GM12878 (cell line): ENCODE results near the gene RPS6KA4. TPM values are rescaled to one million over a fixed set of nuclear protein-coding genes. Genes with fewer than 3 reads are reported as not detected.

ENCODE experiments used
- ATAC-seq: fragments of 200-7000 bp; cut with Tn5 transposase; 3 replicates; pipeline ENCODE4 v1.9.1; 2020; ENCODE audit warnings: mild to moderate bottlenecking, moderate library complexity
- BruUV-seq: library from RNA; stranded (reverse); fragments of 400-500 nt; replicated peaks from 2 replicates; lab custom pipeline; 2021; lab: Mats Ljungman, UMichigan
- CTCF ChIA-PET: fragments of 300-600 bp; sonication (Branson Sonifier 250); formaldehyde crosslinking; extraction: SDS; loops from one replicate; lab custom pipeline; 2021; ENCODE audit warnings: inconsistent platforms; lab: Yijun Ruan, JAX
- POLR2A ChIA-PET: fragments of 350-600 bp; formaldehyde crosslinking; extraction: SDS; loops from one replicate; lab custom pipeline; 2021; ENCODE audit warnings: inconsistent platforms; lab: Charles Lee
- RAD21 ChIA-PET: fragments of 300-600 bp; sonication (Branson Sonifier 250); formaldehyde crosslinking; loops from one replicate; lab custom pipeline; 2023; ENCODE audit warnings: antibody characterized with exemption; ENCODE audit not compliant: unreplicated experiment; lab: Charles Lee
- SMC1A ChIA-PET: fragments of 300-600 bp; sonication (Branson Sonifier 250); formaldehyde crosslinking; loops from one replicate; lab custom pipeline; 2023; ENCODE audit not compliant: unreplicated experiment, uncharacterized antibody; lab: Charles Lee
- DNase-seq: peaks from one replicate; pipeline ENCODE4 v3.0.0-alpha.2; 2011; ENCODE audit warnings: low read depth, low spot score
- FAIRE-seq: peaks from 3 replicates; lab custom pipeline; 2011; peaks lifted over from hg19 to GRCh38; lab: Jason Lieb, UNC
- H2AFZ ChIP-seq: 2 replicates; pipeline ENCODE4 v1.6.0; 2011; ENCODE audit warnings: low read depth, low read length, control low read depth; ENCODE audit not compliant: control insufficient read depth
- H3K27ac ChIP-seq: 2 replicates; pipeline ENCODE4 v1.5.1; 2011; ENCODE audit warnings: control low read depth; ENCODE audit not compliant: control insufficient read depth, insufficient read depth
- H3K27me3 ChIP-seq, 2 experiments: replicated peaks in 1 of 2; 2 replicates each; pipeline versions ENCODE4 v1.6.0 to v1.6.1; 2011; ENCODE audit warnings: low read length in 1 of 2; ENCODE audit not compliant: control insufficient read depth in 2 of 2, insufficient read depth in 2 of 2
- H3K36me3 ChIP-seq, 2 experiments: 2 replicates each; pipeline ENCODE4 v1.5.1; 2011; ENCODE audit warnings: low read length in 1 of 2; ENCODE audit not compliant: control insufficient read depth in 2 of 2, insufficient read depth in 2 of 2
- H3K4me1 ChIP-seq: 2 replicates; pipeline ENCODE4 v1.6.1; 2011; ENCODE audit warnings: mild to moderate bottlenecking, low read length, moderate library complexity, mixed read lengths; ENCODE audit not compliant: control insufficient read depth, insufficient read depth
- H3K4me2 ChIP-seq: 2 replicates; pipeline ENCODE4 v1.6.0; 2011; ENCODE audit warnings: control low read depth; ENCODE audit not compliant: control insufficient read depth, insufficient read depth
- H3K4me3 ChIP-seq: fragments of 200-600 bp; sonication (generic); 2 replicates; pipeline ENCODE4 v1.5.1; 2016
- H3K79me2 ChIP-seq: 2 replicates; pipeline ENCODE4 v1.6.0; 2011; ENCODE audit warnings: low read length; ENCODE audit not compliant: control insufficient read depth, insufficient read depth
- H3K9ac ChIP-seq: 2 replicates; pipeline ENCODE4 v1.8.0; 2011; ENCODE audit warnings: low read length, control low read depth, mixed read lengths; ENCODE audit not compliant: control insufficient read depth, insufficient read depth
- H3K9me3 ChIP-seq: replicated peaks from 3 replicates; pipeline ENCODE4 v1.5.1; 2011; ENCODE audit warnings: mild to moderate bottlenecking, low read length; ENCODE audit not compliant: control insufficient read depth, insufficient read depth
- H4K20me1 ChIP-seq: 2 replicates; pipeline ENCODE4 v1.6.0; 2011; ENCODE audit not compliant: control insufficient read depth, insufficient read depth
- BHLHE40 ChIP-seq, 2 experiments: fragments of 450-650 bp in 1 of 2; IDR thresholded peaks; 2 replicates each; pipeline ENCODE4 v1.6.1; 2011 to 2017; ENCODE audit warnings: low read depth in 2 of 2, borderline replicate concordance in 1 of 2, improper control_type of control experiment in 1 of 2, low read length in 1 of 2, mild to moderate bottlenecking in 1 of 2
- CBX5 ChIP-seq: sonication (generic); IDR thresholded peaks from 2 replicates; pipeline ENCODE4 v1.6.1; 2016; ENCODE audit warnings: low read depth, moderate library complexity, mild to moderate bottlenecking, inconsistent platforms
- EED ChIP-seq: sonication (generic); IDR thresholded peaks from 2 replicates; pipeline ENCODE4 v1.6.1; 2016; ENCODE audit warnings: antibody characterized with exemption, low read depth
- GABPA ChIP-seq: IDR thresholded peaks from 2 replicates; pipeline ENCODE4 v1.6.1; 2014; ENCODE audit warnings: antibody characterized with exemption, low read depth, mild to moderate bottlenecking, inconsistent platforms
- HSF1 ChIP-seq: fragments of 150-350 bp; IDR thresholded peaks from 2 replicates; pipeline ENCODE4 v1.6.1; 2014; ENCODE audit warnings: mild to moderate bottlenecking, low read depth, low read length
- MYB ChIP-seq: fragments of 150-350 bp; IDR thresholded peaks from 2 replicates; pipeline ENCODE4 v1.6.1; 2014; ENCODE audit warnings: mild to moderate bottlenecking, low read depth, low read length, borderline replicate concordance
- NFYB ChIP-seq: IDR thresholded peaks from 2 replicates; pipeline ENCODE4 v1.6.1; 2011; ENCODE audit warnings: low read depth, mild to moderate bottlenecking, low read length, improper control_type of control experiment, moderate library complexity; ENCODE audit not compliant: insufficient read depth
- NRF1 ChIP-seq: conservative IDR thresholded peaks from 2 replicates; pipeline ENCODE4 v1.6.1; 2011; ENCODE audit warnings: mild to moderate bottlenecking, low read depth, low read length, improper control_type of control experiment
- POLR2A ChIP-seq: IDR thresholded peaks from 2 replicates; pipeline ENCODE4 v1.6.1; 2011; ENCODE audit warnings: low read depth, mild to moderate bottlenecking, low read length
- RBBP5 ChIP-seq: fragments of 200-600 bp; sonication (generic); conservative IDR thresholded peaks from 2 replicates; pipeline ENCODE4 v1.6.1; 2016
- RUNX3 ChIP-seq: IDR thresholded peaks from 2 replicates; pipeline ENCODE4 v1.6.1; 2012; ENCODE audit warnings: low read length, inconsistent platforms
- SMC3 ChIP-seq: IDR thresholded peaks from 2 replicates; pipeline ENCODE4 v1.6.1; 2011; ENCODE audit warnings: low read length, improper control_type of control experiment, borderline replicate concordance
- SUPT20H ChIP-seq: IDR thresholded peaks from 2 replicates; pipeline ENCODE4 v1.6.1; 2011; ENCODE audit warnings: low read depth, mild to moderate bottlenecking, low read length, moderate library complexity, borderline replicate concordance; ENCODE audit not compliant: control insufficient read depth
- YY1 ChIP-seq: IDR thresholded peaks from 2 replicates; pipeline ENCODE4 v1.6.1; 2011; ENCODE audit warnings: low read depth, mild to moderate bottlenecking, low read length
- ZNF217 ChIP-seq: fragments of 450-650 bp; IDR thresholded peaks from 2 replicates; pipeline ENCODE4 v1.6.1; 2017; ENCODE audit warnings: antibody characterized with exemption, mild to moderate bottlenecking
- WGBS: methylation state at CpG from one replicate; pipeline ENCODE4 v1.1.6; 2016; ENCODE audit warnings: low lambda C conversion rate; ENCODE audit not compliant: insufficient replicate concordance, insufficient coverage; ENCODE audit errors: missing lambda C conversion rate; 5-methylcytosine and 5-hydroxymethylcytosine counted together
- in situ Hi-C: fragments of 300-500 bp; cut with MboI; formaldehyde crosslinking; loops from 9 replicates; pipeline ENCODE4 v1.14.3; 2018; ENCODE audit warnings: mixed read lengths
- intact Hi-C: fragments of 100-400 bp; cut with micrococcal nuclease; formaldehyde crosslinking; loops from one replicate; pipeline ENCODE4 v1.14.2; 2022; ENCODE audit not compliant: unreplicated experiment
- polyA plus RNA-seq, 11 experiments: library from polyadenylated mRNA; depleted of rRNA in 4 of 11; unstranded in 6 of 11; stranded (reverse) in 5 of 11; fragments of >200 nt; fragmentation: Nextera tagmentation in 4 of 11; fragmentation: Illumina TruSeq in 1 of 11; extraction: Ambion mirVana in 4 of 11; extraction: Trizol in 1 of 11; gene quantifications; 1 replicate in 1 of 11; 2 replicates in 10 of 11; pipeline versions ENCODE4 v1.2.1 to v1.2.3, GENCODE V29; 2011 to 2016; ENCODE audit warnings: inconsistent platforms in 2 of 11, missing spikeins in 2 of 11, low read depth in 1 of 11
- total RNA-seq, 4 experiments: library from RNA; depleted of rRNA in 3 of 4; stranded (reverse); fragments of >200 nt in 3 of 4; fragmentation: Illumina TruSeq in 1 of 4; extraction: Trizol in 1 of 4; gene quantifications; 2 replicates each; pipeline versions ENCODE4 v1.2.1 to v1.2.3, GENCODE V29; 2013 to 2021

Gene RPS6KA4
- total and polyA plus RNA-seq, 10 of the 15 experiments (the other 5 are each of a cell fraction or from before 2014, with no cell fraction given): 0.34 to 32.6 (median 11.3) TPM

- no TSS peak for BruUV-seq
- SMC1A ChIA-PET: interaction anchor here (0.9 to 1.4 kb wide), 2 partner anchors 25 to 40 kb away, joined by 3 to 4 read pairs; partner anchors contain the start of genes PRDX5 and TRMT112
- in situ Hi-C loops: no loop called here
Observed at GRCh38 chr11:64357446-64357845, 1.5 kb upstream of the RPS6KA4 start.

GRCh38 chr11:64357904-64358535, 942 bp upstream of the RPS6KA4 start:
- RAD21 ChIA-PET: interaction anchor here (1.1 to 9.7 kb wide), 2 partner anchors 20 to 40 kb away, joined by 3 to 176 read pairs; partner anchors contain the start of genes PRDX5 and TRMT112
- H3K9me3 ChIP-seq: no peaks in the 10 kb centered on the region; the same call in 2 of the 3 replicates
- H3K9ac ChIP-seq: peak overlapping the region; percentile 82
- CTCF ChIA-PET: interaction anchor here (1.6 to 3.5 kb wide), 3 partner anchors 22 to 86 kb away, joined by 4 to 100 read pairs (median 31); partner anchors contain the start of genes CCDC88B, PRDX5 and TRMT112
- FAIRE-seq (no peak), ATAC-seq (no peak), DNase-seq (no peak)
- 59% methylated on average over 10 of the region's 13 CpGs for WGBS
- H3K4me3 ChIP-seq: peak overlapping the region; percentile 69; the same call in 1 of the 2 replicates
- in situ Hi-C loops: no loop called here
- H3K27me3 ChIP-seq: no peaks in the 10 kb centered on the region
- no TSS peak for BruUV-seq
- no peak overlapping the region for H3K27ac ChIP-seq
- SMC1A ChIA-PET: interaction anchor here (1.0 kb wide), 1 partner anchor 40 kb away, joined by 3 read pairs; the partner anchor contains the start of genes PRDX5 and TRMT112
- peaks cover 21% of the 10 kb centered on the region for H3K79me2 ChIP-seq
- no peaks in the 10 kb centered on the region for H4K20me1 ChIP-seq
- intact Hi-C loops: loop anchor here (5.0 kb wide), 2 partner anchors 41 to 89 kb away; partner anchors contain the start of genes PRDX5 and TRMT112
- H2AFZ ChIP-seq: no peak overlapping the region
- H3K4me2 ChIP-seq: peak overlapping the region; percentile 96
- POLR2A ChIA-PET: interaction anchor here (0.9 to 1.8 kb wide), 2 partner anchors 40 to 442 kb away, joined by 3 to 5 read pairs; partner anchors contain the start of genes PRDX5 and TRMT112
- peaks cover 36% of the 10 kb centered on the region for H3K4me1 ChIP-seq
- peaks cover 7 to 8% of the 10 kb centered on the region in 2 experiments; a peak in 3 of 4 replicates for H3K36me3 ChIP-seq
- TF ChIP-seq BHLHE40 (IDR thresholded peaks at IDR 0.05; ENCODE audit: borderline replicate concordance in 1 of 2, low read depth in 2 of 2, low read length in 1 of 2) (no peak), ZNF217 (no peak), NRF1 (no peak), GABPA (no peak), HSF1 (no peak), RUNX3 (no peak), MYB (no peak), YY1 (no peak), POLR2A (no peak), RBBP5 (no peak), SMC3 (no peak), CBX5 (no peak)

More at GRCh38 chr11:64357446-64357845, 1.5 kb upstream of the RPS6KA4 start:
- TF ChIP-seq EED (no peak), SUPT20H (no peak), NFYB (no peak)
- no peaks in the 10 kb centered on the region for H4K20me1 ChIP-seq
- H3K4me1 ChIP-seq: peaks cover 35% of the 10 kb centered on the region
- peaks cover 21% of the 10 kb centered on the region for H3K79me2 ChIP-seq
- no peak overlapping the region for H2AFZ ChIP-seq
- RAD21 ChIA-PET: interaction anchor here (3.1 to 9.7 kb wide), 2 partner anchors 40 to 53 kb away, joined by 19 to 176 read pairs; partner anchors contain the start of genes ESRRA, PRDX5 and TRMT112
- ATAC-seq (no peak), FAIRE-seq (no peak), DNase-seq (no peak)
- H3K27ac ChIP-seq: no peak overlapping the region
- POLR2A ChIA-PET: interaction anchor here (0.7 to 1.8 kb wide), 3 partner anchors 40 to 443 kb away, joined by 3 to 6 read pairs (median 5); partner anchors contain the start of genes ESRRA, PRDX5 and TRMT112
- peaks cover 5 to 7% of the 10 kb centered on the region in 2 experiments; a peak in 3 of 4 replicates for H3K36me3 ChIP-seq
- 62% methylated on average over 6 of the region's 6 CpGs for WGBS
- no peaks in the 10 kb centered on the region for H3K27me3 ChIP-seq
- CTCF ChIA-PET: interaction anchor here (0.6 to 7.3 kb wide), 7 partner anchors 21 to 297 kb away, joined by 3 to 143 read pairs (median 13); partner anchors contain the start of genes CATSPERZ, CCDC88B, ESRRA and PRDX5
- intact Hi-C loops: loop anchor here (5.0 kb wide), 2 partner anchors 40 to 90 kb away; partner anchors contain the start of genes PRDX5 and TRMT112
- no peaks in the 10 kb centered on the region; the same call in 2 of the 3 replicates for H3K9me3 ChIP-seq
- no peak overlapping the region for H3K4me3 ChIP-seq
- H3K9ac ChIP-seq: no peak overlapping the region
- H3K4me2 ChIP-seq: no peak overlapping the region
